Skeletal muscle tissue (tissue), 4 donors: ENCODE data around the gene IQCF5. TPM values are rescaled to one million over a fixed set of nuclear protein-coding genes. Genes with fewer than 3 reads are reported as not detected.
"Not testable (repeated sequence)": the region's sequence is repeated elsewhere in the genome, so short reads cannot be mapped to it uniquely, and the experiment has no call there.

Experiments
- H3K27ac ChIP-seq: one replicate; pipeline ENCODE4 v1.7.0; 2013; ENCODE audit warnings: mild to moderate bottlenecking, low read depth, low read length, inconsistent platforms
- H3K27me3 ChIP-seq, 3 donors: one replicate each; pipeline ENCODE4 v1.7.0; 2013; ENCODE audit warnings: low read length in 3 of 3; ENCODE audit not compliant: control insufficient read depth in 3 of 3, insufficient read depth in 3 of 3
- H3K36me3 ChIP-seq, 3 donors: one replicate each; pipeline ENCODE4 v1.7.0; 2013; ENCODE audit warnings: low read length in 3 of 3; ENCODE audit not compliant: control insufficient read depth in 3 of 3, insufficient read depth in 3 of 3
- H3K4me1 ChIP-seq, 3 donors: one replicate each; pipeline ENCODE4 v1.7.0; 2013; ENCODE audit warnings: low read length in 3 of 3, mild to moderate bottlenecking in 3 of 3; ENCODE audit not compliant: control insufficient read depth in 3 of 3, insufficient read depth in 3 of 3
- H3K4me3 ChIP-seq, 3 donors: one replicate each; pipeline ENCODE4 v1.7.0; 2013; ENCODE audit warnings: low read length in 3 of 3
- H3K9ac ChIP-seq, 3 donors: one replicate each; pipeline ENCODE4 v1.7.0; 2013; ENCODE audit warnings: low read length in 3 of 3, mild to moderate bottlenecking in 3 of 3, moderate library complexity in 2 of 3, low read depth in 1 of 3
- H3K9me3 ChIP-seq, 3 donors: one replicate each; pipeline ENCODE4 v1.7.0; 2013; ENCODE audit warnings: low read length in 3 of 3; ENCODE audit not compliant: control insufficient read depth in 3 of 3
- total RNA-seq: library from RNA; depleted of rRNA; stranded (reverse); fragments of >200 nt; gene quantifications from one replicate; pipeline ENCODE4 v1.2.3, GENCODE V29; 2014
- donor health status: Osteomylitis.

The IQCF5 gene
- total RNA-seq, 1 donor from 2014 or later, result not detected

DNA sequence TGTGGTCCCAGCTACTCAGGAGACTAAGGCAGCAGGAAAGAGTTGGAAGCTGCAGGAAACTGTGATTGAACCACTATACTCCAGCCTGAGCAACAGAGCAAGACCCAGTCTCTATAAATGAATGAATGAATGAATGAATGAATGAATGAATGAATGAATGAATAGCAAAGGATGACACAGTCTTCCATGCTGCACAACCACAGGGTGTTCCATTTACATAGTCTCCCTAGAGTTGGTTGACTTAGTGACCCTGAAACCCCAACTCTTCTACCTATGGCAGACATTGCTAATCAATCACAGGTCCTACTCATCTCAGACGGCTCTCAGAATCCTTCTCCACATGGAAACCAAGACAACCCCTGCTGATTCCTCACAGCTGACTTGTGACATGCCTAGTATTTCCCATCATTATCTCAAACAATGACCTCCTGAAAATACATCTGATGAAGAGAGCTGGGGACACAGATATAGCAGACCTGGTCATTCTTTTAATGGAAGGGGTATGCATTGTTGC, 2.1 kb downstream of the IQCF5 start:
- Histone ChIP-seq H3K4me3 (no peak overlapping the region), H3K27me3 (peaks cover 0 to 6% (median under 1%) of the 10 kb centered on the region in 3 donors), H3K27ac (no peak overlapping the region), H3K4me1 (no peaks in the 10 kb centered on the region), H3K9ac (no peak overlapping the region), H3K9me3 (no peaks in the 10 kb centered on the region), H3K36me3 (no peaks in the 10 kb centered on the region)

DNA sequence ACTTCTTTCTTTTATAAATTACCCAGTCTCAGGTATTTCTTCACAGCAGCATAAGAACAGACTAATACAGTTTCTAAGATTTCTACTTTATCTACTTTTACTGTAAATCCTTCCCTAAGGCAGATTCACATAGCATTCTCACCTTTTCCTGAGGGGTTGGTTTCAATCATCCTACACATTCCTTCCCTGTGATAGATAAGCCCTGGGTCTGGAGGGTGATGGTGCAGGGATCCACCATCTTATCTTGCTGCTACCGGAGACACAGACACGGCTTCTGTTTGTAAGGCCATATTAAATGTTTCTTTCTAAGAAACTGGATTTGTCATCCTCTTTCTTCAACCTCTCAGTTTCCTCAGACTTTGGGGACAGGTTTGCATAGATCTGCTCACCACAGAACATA, 6.1 kb downstream of the IQCF5 start:
- H3K27me3 ChIP-seq, result peaks cover 0 to 3% (median 0%) of the 10 kb centered on the region in 3 donors
- no peak overlapping the region for H3K9ac ChIP-seq
- H3K36me3 ChIP-seq, result no peaks in the 10 kb centered on the region
- H3K4me1 ChIP-seq, result no peaks in the 10 kb centered on the region
- no peaks in the 10 kb centered on the region for H3K9me3 ChIP-seq
- no peak overlapping the region for H3K4me3 ChIP-seq
- H3K27ac ChIP-seq, result no peak overlapping the region

DNA sequence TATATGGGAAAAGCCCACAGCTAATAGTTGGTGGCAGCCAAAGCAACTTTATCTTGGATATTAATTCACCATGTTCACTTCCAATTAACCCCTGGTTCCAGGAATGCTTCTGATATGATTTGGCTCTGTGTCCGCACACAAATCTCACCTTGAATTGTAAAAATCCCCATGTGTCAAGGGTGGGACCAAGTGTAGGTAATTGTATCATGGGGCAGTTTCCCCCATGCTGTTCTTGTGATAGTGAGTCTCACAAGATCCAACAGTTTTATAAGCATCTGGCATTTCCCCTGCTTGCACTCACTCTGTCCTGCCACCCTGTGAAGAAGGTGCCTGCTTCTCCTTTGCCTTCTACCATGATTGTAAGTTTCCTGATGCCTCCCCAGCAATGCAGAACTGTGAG, 6.5 kb downstream of the IQCF5 start:
- not testable (repeated sequence) for H3K9me3 ChIP-seq, H3K27me3 ChIP-seq, H3K4me1 ChIP-seq

DNA sequence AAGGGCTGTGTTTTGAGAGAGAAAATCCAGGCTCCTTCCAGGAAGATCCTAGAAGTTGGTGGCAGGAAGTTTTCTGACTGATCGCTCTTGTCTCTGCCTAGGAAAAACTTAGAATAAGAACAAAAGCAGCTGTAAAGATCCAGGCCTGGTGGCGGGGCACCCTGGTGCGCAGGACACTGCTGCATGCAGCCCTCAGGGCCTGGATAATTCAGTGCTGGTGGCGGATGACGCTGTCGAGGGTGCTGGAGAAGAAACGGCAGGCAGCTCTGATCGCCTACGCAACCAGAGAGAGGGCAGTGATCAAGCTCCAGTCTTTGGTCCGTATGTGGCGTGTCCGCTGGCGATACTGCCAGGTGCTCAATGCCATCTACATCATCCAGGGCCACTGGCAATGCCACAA, 12.5 kb downstream of the IQCF5 start:
- no peak overlapping the region for H3K4me3 ChIP-seq
- H3K9ac ChIP-seq, result no peak overlapping the region
- H3K27ac ChIP-seq, result no peak overlapping the region
- H3K36me3 ChIP-seq, result no peaks in the 10 kb centered on the region
- no peaks in the 10 kb centered on the region for H3K4me1 ChIP-seq
- no peaks in the 10 kb centered on the region for H3K9me3 ChIP-seq
- H3K27me3 ChIP-seq, result peaks cover 0 to 3% (median 2%) of the 10 kb centered on the region in 3 donors

More for the DNA sequence above, 6.5 kb downstream of the IQCF5 start:
- not testable (repeated sequence) for H3K36me3 ChIP-seq, H3K9ac ChIP-seq, H3K27ac ChIP-seq, H3K4me3 ChIP-seq

DNA sequence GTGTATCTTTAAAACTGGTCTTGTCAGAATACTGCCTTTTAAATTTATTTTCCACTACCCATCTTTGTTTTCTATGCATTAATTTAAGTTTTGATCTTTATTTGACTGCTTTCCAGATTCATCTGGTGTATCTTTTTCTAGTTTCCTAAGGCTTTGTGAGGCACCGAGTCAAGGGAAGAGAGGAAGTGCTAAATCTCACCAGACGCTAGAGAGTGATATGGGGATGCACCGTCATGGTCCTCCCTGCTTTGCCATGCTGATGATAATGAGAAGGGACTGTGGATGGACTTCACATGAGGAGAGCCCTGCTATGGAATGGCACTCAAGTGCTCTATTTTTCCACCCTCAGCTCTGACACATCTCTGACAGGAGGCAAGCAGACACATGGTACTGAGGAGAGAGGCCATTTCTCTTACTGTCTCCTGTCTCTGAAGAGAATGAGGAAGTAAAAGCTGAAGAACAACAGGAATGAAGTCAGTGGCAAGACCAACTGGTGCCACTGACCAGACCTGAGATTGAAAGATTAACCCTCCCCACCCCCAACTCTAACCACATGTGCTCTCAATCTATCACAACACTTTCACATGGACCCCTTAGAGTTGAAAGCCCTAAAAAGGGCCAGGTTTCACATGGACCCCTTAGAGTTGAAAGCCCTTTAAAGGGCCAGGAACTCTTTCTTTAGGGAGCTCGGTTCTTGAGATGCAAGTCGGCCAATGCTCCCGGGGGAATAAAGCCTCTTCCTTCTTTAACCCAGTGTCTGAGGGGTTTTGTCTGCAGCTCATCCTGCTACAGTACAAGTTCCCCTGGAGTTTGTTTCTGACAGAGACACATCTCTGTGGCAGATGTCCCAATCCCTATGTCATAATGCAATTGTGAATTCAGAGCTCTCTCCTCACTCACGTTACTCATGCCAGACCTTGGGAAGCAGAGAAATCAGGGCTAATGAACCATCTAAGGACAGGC, 14.4 kb downstream of the IQCF5 start, which contains the start of gene IQCF2:
TSS of gene IQCF2 (plus strand) at position 913 of the 963 bp plus-strand sequence. CDS start 52 bp downstream, outside the sequence.
- H3K27me3 ChIP-seq, result peaks cover 0 to 3% (median 2%) of the 10 kb centered on the region in 3 donors
- H3K27ac ChIP-seq, result no peak within 1 kb of the TSS
- no peaks in the 10 kb centered on the region for H3K9me3 ChIP-seq
- H3K4me3 ChIP-seq, result no peak within 1 kb of the TSS
- H3K36me3 ChIP-seq, result no peaks in the 10 kb centered on the region
- H3K4me1 ChIP-seq, result no peaks in the 10 kb centered on the region
- no peak within 1 kb of the TSS for H3K9ac ChIP-seq

- H3K9ac ChIP-seq, H3K27ac ChIP-seq, H3K9me3 ChIP-seq, H3K4me1 ChIP-seq, H3K36me3 ChIP-seq, H3K4me3 ChIP-seq, H3K27me3 ChIP-seq: not testable (repeated sequence)
Observed at GRCh38 chr3:51855411-51855810, 20.0 kb downstream of the IQCF5 start.

GRCh38 chr3:51845129-51845528, 30.3 kb downstream of the IQCF5 start:
- Histone ChIP-seq H3K27me3 (peaks cover 0 to 2% (median 2%) of the 10 kb centered on the region in 3 donors), H3K9ac (no peak overlapping the region), H3K4me1 (no peaks in the 10 kb centered on the region), H3K4me3 (no peak overlapping the region), H3K9me3 (no peaks in the 10 kb centered on the region), H3K27ac (no peak overlapping the region), H3K36me3 (no peaks in the 10 kb centered on the region)

GRCh38 chr3:51836606-51837005, 38.8 kb downstream of the IQCF5 start:
- no peaks in the 10 kb centered on the region for H3K36me3 ChIP-seq
- H3K4me3 ChIP-seq, result no peak overlapping the region
- H3K27me3 ChIP-seq, result peaks cover 0 to 4% (median 3%) of the 10 kb centered on the region in 3 donors
- H3K27ac ChIP-seq, result no peak overlapping the region
- H3K9ac ChIP-seq, result no peak overlapping the region
- no peaks in the 10 kb centered on the region for H3K4me1 ChIP-seq
- no peaks in the 10 kb centered on the region for H3K9me3 ChIP-seq

GRCh38 chr3:51830836-51831385, 44.5 kb downstream of the IQCF5 start:
- no peaks in the 10 kb centered on the region for H3K36me3 ChIP-seq
- no peak overlapping the region for H3K27ac ChIP-seq
- no peaks in the 10 kb centered on the region for H3K27me3 ChIP-seq
- no peaks in the 10 kb centered on the region for H3K4me1 ChIP-seq
- H3K4me3 ChIP-seq, result no peak overlapping the region
- no peak overlapping the region for H3K9ac ChIP-seq
- H3K9me3 ChIP-seq, result peaks cover 0 to 2% (median 0%) of the 10 kb centered on the region in 3 donors

GRCh38 chr3:51830345-51830744, 45.1 kb downstream of the IQCF5 start:
- H3K4me1 ChIP-seq, result no peaks in the 10 kb centered on the region
- H3K9ac ChIP-seq, result no peak overlapping the region

More at GRCh38 chr3:51830345-51830744, 45.1 kb downstream of the IQCF5 start:
- peaks cover 0 to 2% (median 0%) of the 10 kb centered on the region in 3 donors for H3K9me3 ChIP-seq
- no peaks in the 10 kb centered on the region for H3K36me3 ChIP-seq
- H3K27me3 ChIP-seq, result no peaks in the 10 kb centered on the region
- H3K4me3 ChIP-seq, result no peak overlapping the region
- no peak overlapping the region for H3K27ac ChIP-seq
